Testis (tissue), 3 donors: ENCODE measurements around the gene ASB18. TPM values are rescaled to one million over a fixed set of nuclear protein-coding genes. Genes with fewer than 3 reads are reported as not detected.

Experiments
- DNase-seq: peaks from one replicate; pipeline ENCODE4 v3.0.0-alpha.2; 2019
- H3K27ac ChIP-seq, 2 donors: fragments of 200-600 bp; sonication (generic); one replicate each; pipeline ENCODE4 v1.5.1; 2019
- H3K27me3 ChIP-seq: fragments of 200-600 bp; sonication (generic); one replicate; pipeline ENCODE4 v1.5.1; 2019
- H3K36me3 ChIP-seq: fragments of 200-600 bp; sonication (generic); one replicate; pipeline ENCODE4 v1.5.1; 2017; ENCODE audit warnings: low read depth; ENCODE audit errors: missing control alignments
- H3K4me1 ChIP-seq: fragments of 200-600 bp; sonication (generic); one replicate; pipeline ENCODE4 v1.5.1; 2019
- H3K4me3 ChIP-seq, 2 donors: fragments of 200-600 bp; sonication (generic); one replicate each; pipeline ENCODE4 v1.5.1; 2017 to 2019
- H3K9me3 ChIP-seq: fragments of 200-600 bp; sonication (generic); one replicate; pipeline ENCODE4 v1.5.1; 2017
- POLR2A ChIP-seq: fragments of 450-650 bp; IDR thresholded peaks from one replicate; pipeline ENCODE4 v1.6.1; 2017; ENCODE audit warnings: antibody characterized with exemption, mild to moderate bottlenecking, moderate library complexity
- WGBS, 2 donors: methylation state at CpG; one replicate each; pipeline ENCODE4 v1.1.5; 2018; 5-methylcytosine and 5-hydroxymethylcytosine counted together
- intact Hi-C: fragments of 100-400 bp; cut with DNase I; formaldehyde crosslinking; loops from one replicate; pipeline ENCODE4 v1.15.1; 2023; ENCODE audit warnings: low total_unique reads
- polyA plus RNA-seq: library from polyadenylated mRNA; stranded (reverse); fragments of 350-450 nt; fragmentation: Illumina TruSeq; extraction: RNeasy Lipid Tissue Mini Kit (QIAGEN cat#74804); gene quantifications from one replicate; pipeline ENCODE4 v1.2.3, GENCODE V29; 2014; ENCODE audit warnings: low read depth, low replicate concordance; ENCODE audit not compliant: insufficient read depth
- total RNA-seq, 2 donors: library from RNA; depleted of rRNA; stranded (reverse); fragments of >200 nt; gene quantifications; one replicate each; pipeline ENCODE4 v1.2.3, GENCODE V29; 2016
- TF ChIP-seq, protein P1 (sequence below), 3 experiments: fragments of 450-650 bp in 2 of 3; fragments of 200-600 bp in 1 of 3; sonication (generic) in 1 of 3; IDR thresholded peaks; one replicate each; pipeline ENCODE4 v1.5.1; 2016 to 2019; ENCODE audit warnings: antibody characterized with exemption in 3 of 3, mild to moderate bottlenecking in 2 of 3, moderate library complexity in 1 of 3

ASB18 gene
- total and polyA plus RNA-seq, 3 donors from 2014 or later: 0.43 to 4.9 (median 0.67) TPM

DNA sequence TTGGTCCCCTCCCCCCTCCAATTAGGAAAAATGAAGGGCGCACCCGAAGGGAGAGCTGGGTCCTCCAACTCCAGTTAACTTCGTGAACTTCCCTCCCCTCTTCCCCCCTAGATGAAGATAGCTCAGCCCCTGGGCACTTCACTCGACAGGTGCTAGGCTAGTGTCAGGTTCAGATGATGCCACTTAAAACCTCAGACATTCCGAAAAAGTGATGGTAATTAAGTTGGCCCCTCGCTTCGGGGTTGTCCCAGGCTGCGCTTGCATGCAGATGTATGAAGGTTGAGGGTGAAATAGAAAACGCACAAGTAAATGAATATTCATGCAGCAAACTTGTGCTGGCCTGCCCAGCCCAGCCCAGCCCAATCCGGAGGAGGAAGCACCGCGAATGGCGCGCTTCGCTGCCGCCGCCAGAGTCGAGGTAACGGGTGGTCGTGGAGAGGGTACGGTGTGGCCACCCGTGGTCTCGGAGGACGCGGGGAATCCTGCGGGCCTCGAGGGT lies 93.0 kb downstream of the ASB18 start:
- 4 to 7% methylated on average over 26 to 27 of the region's 27 CpGs for WGBS, 2 donors
- Histone ChIP-seq H3K9me3 (no peaks in the 10 kb centered on the region), H3K4me3 (no peak overlapping the region), H3K4me1 (peaks cover 4% of the 10 kb centered on the region), H3K27ac (no peak overlapping the region), H3K36me3 (no peaks in the 10 kb centered on the region), H3K27me3 (no peaks in the 10 kb centered on the region)
- TF ChIP-seq, protein P1, sequence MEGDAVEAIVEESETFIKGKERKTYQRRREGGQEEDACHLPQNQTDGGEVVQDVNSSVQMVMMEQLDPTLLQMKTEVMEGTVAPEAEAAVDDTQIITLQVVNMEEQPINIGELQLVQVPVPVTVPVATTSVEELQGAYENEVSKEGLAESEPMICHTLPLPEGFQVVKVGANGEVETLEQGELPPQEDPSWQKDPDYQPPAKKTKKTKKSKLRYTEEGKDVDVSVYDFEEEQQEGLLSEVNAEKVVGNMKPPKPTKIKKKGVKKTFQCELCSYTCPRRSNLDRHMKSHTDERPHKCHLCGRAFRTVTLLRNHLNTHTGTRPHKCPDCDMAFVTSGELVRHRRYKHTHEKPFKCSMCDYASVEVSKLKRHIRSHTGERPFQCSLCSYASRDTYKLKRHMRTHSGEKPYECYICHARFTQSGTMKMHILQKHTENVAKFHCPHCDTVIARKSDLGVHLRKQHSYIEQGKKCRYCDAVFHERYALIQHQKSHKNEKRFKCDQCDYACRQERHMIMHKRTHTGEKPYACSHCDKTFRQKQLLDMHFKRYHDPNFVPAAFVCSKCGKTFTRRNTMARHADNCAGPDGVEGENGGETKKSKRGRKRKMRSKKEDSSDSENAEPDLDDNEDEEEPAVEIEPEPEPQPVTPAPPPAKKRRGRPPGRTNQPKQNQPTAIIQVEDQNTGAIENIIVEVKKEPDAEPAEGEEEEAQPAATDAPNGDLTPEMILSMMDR (IDR thresholded peaks at IDR 0.05): no peak
- no peak for TF ChIP-seq POLR2A
- intact Hi-C loops: no loop called here
- DNase-seq: no peak

DNA sequence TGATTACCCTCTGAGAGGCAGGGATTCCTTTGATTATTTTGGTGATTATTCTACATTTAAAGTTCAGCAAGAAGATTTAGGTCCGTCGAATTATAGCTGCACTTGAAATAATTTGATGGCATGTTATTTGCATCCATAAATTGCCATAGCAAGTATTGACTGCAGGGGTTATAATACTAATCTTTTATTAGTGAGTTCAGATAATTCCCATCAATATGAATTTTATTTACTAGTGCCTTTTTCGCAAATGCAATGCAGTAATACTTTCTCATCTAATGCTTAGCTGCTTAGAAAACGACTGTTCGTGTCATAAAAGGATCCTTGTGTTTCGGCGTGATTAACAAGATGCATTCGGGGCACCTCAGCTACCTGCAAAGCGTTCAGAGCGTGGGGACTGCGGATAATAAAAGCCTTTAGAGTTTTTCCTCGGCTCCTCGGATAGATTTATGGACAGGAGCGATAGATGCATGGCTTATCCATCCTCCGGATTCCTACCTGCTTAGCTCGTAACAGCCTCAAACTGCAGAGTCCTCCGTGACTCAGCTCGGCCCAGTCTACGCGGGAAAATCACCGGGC lies 93.5 kb downstream of the ASB18 start:
- no peaks in the 10 kb centered on the region for H3K27me3 ChIP-seq
- TF ChIP-seq, protein P1 (IDR thresholded peaks at IDR 0.05): no peak
- no peak for TF ChIP-seq POLR2A
- H3K9me3 ChIP-seq: no peaks in the 10 kb centered on the region
- H3K27ac ChIP-seq: no peak overlapping the region
- WGBS, 2 donors: 9 to 16% methylated on average over 21 of the region's 21 CpGs
- DNase-seq: no peak
- no peaks in the 10 kb centered on the region for H3K36me3 ChIP-seq
- H3K4me3 ChIP-seq: no peak overlapping the region
- intact Hi-C loops: no loop called here
- H3K4me1 ChIP-seq: peaks cover 4% of the 10 kb centered on the region

DNA sequence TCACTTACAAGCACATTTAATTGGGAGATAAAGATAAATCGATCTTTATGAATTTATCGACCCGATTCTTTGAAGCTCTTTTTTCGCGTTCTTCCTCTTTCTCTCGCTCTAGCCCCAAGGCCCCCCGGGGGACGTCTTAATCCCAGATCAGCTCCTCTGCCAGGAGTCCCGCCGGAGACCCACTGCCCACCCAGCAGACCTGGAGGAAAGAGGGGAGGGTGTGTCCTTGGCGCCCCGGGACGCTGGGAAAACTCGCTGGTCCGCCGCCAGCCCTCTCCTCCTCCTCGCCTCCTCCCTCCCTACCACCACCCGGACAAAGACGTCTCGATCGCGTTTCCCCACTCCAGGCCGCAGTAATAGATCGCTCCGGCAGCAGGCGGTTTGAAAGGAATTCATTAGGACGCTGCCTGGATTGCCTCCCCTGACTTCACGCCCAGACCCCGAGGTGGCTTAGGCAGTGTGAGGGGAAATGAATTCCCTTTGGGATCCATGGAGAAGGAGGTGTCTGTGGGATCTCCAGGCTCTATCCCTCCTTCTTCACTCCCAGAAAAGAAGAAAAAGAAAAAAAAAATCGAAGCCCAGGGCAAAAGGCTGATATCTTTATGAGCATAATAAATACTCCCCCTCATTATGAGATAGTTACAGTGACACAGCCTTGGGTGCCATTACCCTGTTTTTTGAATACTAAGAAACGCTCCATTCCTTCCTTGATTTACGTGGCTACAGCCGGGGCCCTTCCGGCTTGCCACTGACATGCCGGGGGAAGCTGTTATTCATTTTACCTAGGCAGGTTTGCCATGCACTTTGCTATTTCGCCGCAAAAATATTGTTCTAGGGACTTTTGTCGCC lies 94.2 kb downstream of the ASB18 start:
- intact Hi-C loops: loop anchor here (10.0 kb wide), 1 partner anchor 395 kb away; no protein-coding TSS in a partner anchor

DNA sequence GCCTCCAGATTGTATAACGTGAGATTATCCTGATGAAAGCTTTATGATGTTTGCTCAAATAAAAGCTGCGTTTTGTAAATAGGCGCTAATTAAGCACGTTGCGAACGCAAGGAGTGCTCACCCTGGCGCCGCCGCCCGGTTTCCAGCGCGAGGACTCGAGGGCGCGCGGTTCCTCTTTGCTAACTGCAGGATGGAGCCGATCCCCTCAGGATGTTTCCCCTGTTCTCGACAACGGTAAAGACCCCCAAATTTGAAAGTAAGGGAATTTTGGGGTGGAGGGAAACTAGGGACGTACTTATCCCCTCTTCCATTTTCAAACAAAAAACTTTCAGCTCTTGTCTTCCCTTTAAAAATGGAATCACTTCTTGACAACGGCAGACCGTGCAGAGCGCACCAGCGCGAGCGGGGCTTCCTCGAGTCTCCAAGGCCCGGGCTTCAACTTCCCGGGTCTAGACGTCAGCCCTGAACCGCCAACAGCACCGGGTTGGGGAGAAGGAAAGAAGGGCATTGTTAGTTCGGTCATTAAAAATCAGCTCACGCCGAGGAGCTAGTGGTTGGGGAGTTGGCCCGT lies 95.0 kb downstream of the ASB18 start:
- no peak overlapping the region for H3K27ac ChIP-seq
- H3K4me1 ChIP-seq: peaks cover 11% of the 10 kb centered on the region
- TF ChIP-seq, protein P1 (IDR thresholded peaks at IDR 0.05): no peak
- TF ChIP-seq POLR2A: no peak
- H3K9me3 ChIP-seq: no peaks in the 10 kb centered on the region
- intact Hi-C loops: loop anchor here (10.0 kb wide), 1 partner anchor 394 kb away; no protein-coding TSS in a partner anchor
- no peak overlapping the region for H3K4me3 ChIP-seq
- no peaks in the 10 kb centered on the region for H3K36me3 ChIP-seq
- no peaks in the 10 kb centered on the region for H3K27me3 ChIP-seq
- DNase-seq: no peak
- WGBS, 2 donors: 7 to 9% methylated on average over 36 of the region's 36 CpGs

More for the DNA sequence above, 94.2 kb downstream of the ASB18 start:
- WGBS, 2 donors: 7 to 8% methylated on average over 38 of the region's 38 CpGs
- H3K36me3 ChIP-seq: no peaks in the 10 kb centered on the region
- no peak overlapping the region for H3K4me3 ChIP-seq
- no peak for DNase-seq
- no peaks in the 10 kb centered on the region for H3K27me3 ChIP-seq
- H3K4me1 ChIP-seq: peaks cover 4% of the 10 kb centered on the region
- H3K9me3 ChIP-seq: no peaks in the 10 kb centered on the region
- no peak for TF ChIP-seq POLR2A
- TF ChIP-seq, protein P1 (IDR thresholded peaks at IDR 0.05): no peak
- H3K27ac ChIP-seq: no peak overlapping the region
